Heart left ventricle (tissue), 13 donors: ENCODE results near the gene SEPTIN5.

Experiments used
- POLR2A ChIP-seq, 2 donors: fragments of 450-650 bp; IDR thresholded peaks; one replicate each; pipeline ENCODE4 v1.6.1; 2017; ENCODE audit warnings: antibody characterized with exemption in 2 of 2, mild to moderate bottlenecking in 2 of 2, moderate library complexity in 2 of 2
- TF ChIP-seq, protein P1 (sequence below), 12 donors: fragments of 200-600 bp; sonication (generic) in 4 of 12; IDR thresholded peaks; one replicate each; pipeline versions ENCODE4 v1.5.0 to v1.8.0; 2018 to 2022; ENCODE audit warnings: antibody characterized with exemption in 12 of 12, mild to moderate bottlenecking in 5 of 12
- donor health status: ischemic (EF 13 %, LVEDD 7.1; RV severe dilation, severe dysfunction).
- donor health status: DM: no; HTN: yes; CAD: no.
- donor health status: DM: no; HTN: no; CAD: no.
- donor health status: ischemic (EF 25% LVEDD 6.9; RV normal size, moderate dysfunction).
- donor health status: ischemic (EF 25% LVEDD 5.7; RV mildly dilated, moderate dysfunction).
- donor health status: ischemic (EF 35%, LVEDD 5.7; RV mildly dilated, moderate dysfunction).
- donor health status: nonischemic (EF 11% LVEDD 7.7; RV severe dilation, severe dysfunction).
- donor health status: DM: yes; HTN: yes; CAD: no.
- donor health status: PGD.
- donor health status: ischemic (EF 29% LVEDD 5.4; RV normal size, mild dysfunction).
- donor health status: nonischemic (EF 23%, LVEDD 6.1; RV moderate dilation, normal function).

DNA sequence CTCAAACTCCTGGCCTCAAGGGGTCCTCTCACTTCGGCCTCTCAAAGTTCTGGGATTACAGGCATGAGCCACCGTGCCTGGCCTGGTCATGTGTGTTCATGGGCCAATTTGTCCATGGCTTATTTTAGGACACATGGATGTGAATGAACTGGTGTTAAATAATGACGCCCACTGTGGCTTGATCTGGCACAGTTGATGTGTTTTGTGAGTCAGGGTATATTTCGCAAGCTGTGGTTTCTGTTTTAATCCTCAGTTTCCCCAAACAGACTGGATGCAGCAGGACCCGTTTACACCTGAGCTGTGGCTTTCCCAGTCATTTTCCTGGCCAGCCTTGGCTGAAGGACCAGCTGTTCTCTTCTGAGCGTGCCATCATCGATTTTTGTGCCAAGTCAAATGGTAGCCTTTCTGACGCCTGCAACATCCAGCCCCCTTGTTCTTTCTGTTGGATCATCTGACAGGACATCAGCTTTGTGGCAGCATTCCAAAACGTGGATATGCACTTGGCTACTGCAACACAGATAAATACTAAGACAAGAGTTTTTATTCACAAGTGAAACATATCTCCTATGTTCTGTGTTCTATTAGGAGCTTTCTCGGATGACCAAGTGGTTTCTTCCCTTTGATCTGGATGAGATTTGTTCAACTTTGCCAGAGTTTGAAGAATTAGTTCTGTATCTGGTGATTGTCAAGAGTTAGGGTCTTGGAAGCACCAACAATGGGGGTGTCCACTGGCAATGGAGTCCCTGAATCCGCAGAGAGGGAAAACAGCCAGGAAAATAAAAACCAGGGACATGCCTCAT lies 40.0 kb upstream of the SEPTIN5 start:
- no peak for TF ChIP-seq POLR2A (IDR thresholded peaks at IDR 0.05)
- TF ChIP-seq, protein P1, sequence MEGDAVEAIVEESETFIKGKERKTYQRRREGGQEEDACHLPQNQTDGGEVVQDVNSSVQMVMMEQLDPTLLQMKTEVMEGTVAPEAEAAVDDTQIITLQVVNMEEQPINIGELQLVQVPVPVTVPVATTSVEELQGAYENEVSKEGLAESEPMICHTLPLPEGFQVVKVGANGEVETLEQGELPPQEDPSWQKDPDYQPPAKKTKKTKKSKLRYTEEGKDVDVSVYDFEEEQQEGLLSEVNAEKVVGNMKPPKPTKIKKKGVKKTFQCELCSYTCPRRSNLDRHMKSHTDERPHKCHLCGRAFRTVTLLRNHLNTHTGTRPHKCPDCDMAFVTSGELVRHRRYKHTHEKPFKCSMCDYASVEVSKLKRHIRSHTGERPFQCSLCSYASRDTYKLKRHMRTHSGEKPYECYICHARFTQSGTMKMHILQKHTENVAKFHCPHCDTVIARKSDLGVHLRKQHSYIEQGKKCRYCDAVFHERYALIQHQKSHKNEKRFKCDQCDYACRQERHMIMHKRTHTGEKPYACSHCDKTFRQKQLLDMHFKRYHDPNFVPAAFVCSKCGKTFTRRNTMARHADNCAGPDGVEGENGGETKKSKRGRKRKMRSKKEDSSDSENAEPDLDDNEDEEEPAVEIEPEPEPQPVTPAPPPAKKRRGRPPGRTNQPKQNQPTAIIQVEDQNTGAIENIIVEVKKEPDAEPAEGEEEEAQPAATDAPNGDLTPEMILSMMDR (IDR thresholded peaks at IDR 0.05), result no peak
